ENCODE measurements around the gene MAGEB4. TPM values are rescaled to one million over a fixed set of nuclear protein-coding genes. Genes with fewer than 3 reads are reported as not detected.

MAGEB4 gene
- total RNA-seq, 1 donor from 2014 or later = not detected

DNA sequence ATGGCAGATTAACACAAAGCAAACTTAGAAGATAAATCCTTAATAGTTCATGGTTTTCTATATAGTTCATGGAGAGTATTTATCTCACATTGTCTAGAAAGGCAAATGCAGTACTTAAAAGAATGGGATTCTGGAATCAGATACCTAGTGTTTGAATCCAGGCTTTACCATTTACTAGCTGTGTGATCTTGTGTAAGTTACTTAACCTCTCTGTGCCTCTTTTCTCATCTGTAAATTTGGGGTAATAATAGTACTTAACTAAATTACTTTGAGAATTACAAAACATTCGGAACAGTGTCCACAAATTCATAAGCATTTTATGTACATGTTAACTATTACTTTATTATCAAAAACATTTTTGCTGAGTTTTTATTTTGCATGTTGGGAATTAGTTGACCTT is 21.0 kb downstream of the MAGEB4 start:
- Mint-ChIP-seq H3K9me3 (ENCODE audit: low read depth) (no peaks in the 10 kb centered on the region), H3K36me3 (ENCODE audit: insufficient read depth) (no peaks in the 10 kb centered on the region), H3K4me3 (ENCODE audit: low read depth) (no peak overlapping the region), H3K27me3 (no peaks in the 10 kb centered on the region), H3K27ac (no peak overlapping the region), H3K4me1 (ENCODE audit: low read depth) (peaks cover 4% of the 10 kb centered on the region)
- DNase-seq (ENCODE audit: low spot score, unreplicated experiment) = no peak
- TF ChIP-seq, protein P1, sequence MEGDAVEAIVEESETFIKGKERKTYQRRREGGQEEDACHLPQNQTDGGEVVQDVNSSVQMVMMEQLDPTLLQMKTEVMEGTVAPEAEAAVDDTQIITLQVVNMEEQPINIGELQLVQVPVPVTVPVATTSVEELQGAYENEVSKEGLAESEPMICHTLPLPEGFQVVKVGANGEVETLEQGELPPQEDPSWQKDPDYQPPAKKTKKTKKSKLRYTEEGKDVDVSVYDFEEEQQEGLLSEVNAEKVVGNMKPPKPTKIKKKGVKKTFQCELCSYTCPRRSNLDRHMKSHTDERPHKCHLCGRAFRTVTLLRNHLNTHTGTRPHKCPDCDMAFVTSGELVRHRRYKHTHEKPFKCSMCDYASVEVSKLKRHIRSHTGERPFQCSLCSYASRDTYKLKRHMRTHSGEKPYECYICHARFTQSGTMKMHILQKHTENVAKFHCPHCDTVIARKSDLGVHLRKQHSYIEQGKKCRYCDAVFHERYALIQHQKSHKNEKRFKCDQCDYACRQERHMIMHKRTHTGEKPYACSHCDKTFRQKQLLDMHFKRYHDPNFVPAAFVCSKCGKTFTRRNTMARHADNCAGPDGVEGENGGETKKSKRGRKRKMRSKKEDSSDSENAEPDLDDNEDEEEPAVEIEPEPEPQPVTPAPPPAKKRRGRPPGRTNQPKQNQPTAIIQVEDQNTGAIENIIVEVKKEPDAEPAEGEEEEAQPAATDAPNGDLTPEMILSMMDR (IDR thresholded peaks at IDR 0.05; ENCODE audit: unreplicated experiment) = no peak

DNA sequence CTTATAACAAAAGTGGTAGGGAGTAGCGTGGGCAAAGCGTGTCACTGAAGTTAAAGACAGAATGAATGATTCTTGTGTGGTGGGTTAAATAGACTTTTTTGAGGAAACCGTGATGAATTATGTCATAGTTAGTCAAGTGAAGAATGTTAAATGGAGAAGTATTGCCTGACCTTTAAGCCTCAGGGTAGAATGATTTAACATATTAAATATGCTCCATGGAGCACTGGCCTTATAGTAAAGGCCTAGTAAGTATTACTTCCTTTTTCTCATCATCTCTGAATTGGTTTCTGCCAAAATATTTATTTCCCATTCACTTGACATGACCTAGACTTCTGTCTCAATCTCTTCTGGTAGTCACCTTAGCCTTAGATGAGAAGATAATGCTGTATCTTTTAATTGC is 28.8 kb downstream of the MAGEB4 start:
- H3K27me3 Mint-ChIP-seq = no peaks in the 10 kb centered on the region
- H3K4me1 Mint-ChIP-seq (ENCODE audit: low read depth) = peaks cover 1% of the 10 kb centered on the region
- peaks cover 10% of the 10 kb centered on the region for H3K9me3 Mint-ChIP-seq (ENCODE audit: low read depth)
- TF ChIP-seq, protein P1 (IDR thresholded peaks at IDR 0.05; ENCODE audit: unreplicated experiment) = no peak
- H3K27ac Mint-ChIP-seq = no peak overlapping the region
- no peak for DNase-seq (ENCODE audit: low spot score, unreplicated experiment)
- H3K36me3 Mint-ChIP-seq (ENCODE audit: insufficient read depth) = no peaks in the 10 kb centered on the region
- no peak overlapping the region for H3K4me3 Mint-ChIP-seq (ENCODE audit: low read depth)

DNA sequence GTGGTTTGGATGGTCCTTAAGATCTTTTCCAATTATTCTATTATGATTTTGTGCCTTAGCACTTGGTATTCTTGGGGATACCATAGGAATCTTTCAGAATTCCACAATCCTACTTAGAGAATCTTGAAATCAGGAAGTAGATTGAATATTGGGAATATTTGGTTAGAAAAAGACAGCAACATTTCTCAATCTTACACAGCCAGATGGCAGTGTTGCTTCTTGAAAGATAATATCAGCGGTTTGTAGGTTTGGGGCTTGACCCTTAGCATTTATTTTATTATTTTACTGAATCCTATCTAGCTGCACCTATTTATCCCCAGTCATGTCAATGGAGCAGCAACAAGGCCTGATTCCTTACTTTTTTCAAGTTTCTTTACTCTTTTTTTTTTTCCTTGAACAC is 33.7 kb downstream of the MAGEB4 start:
- Mint-ChIP-seq H3K36me3 (ENCODE audit: insufficient read depth) (no peaks in the 10 kb centered on the region), H3K9me3 (ENCODE audit: low read depth) (no peaks in the 10 kb centered on the region), H3K27me3 (no peaks in the 10 kb centered on the region), H3K4me1 (ENCODE audit: low read depth) (peaks cover 8% of the 10 kb centered on the region), H3K27ac (no peak overlapping the region), H3K4me3 (ENCODE audit: low read depth) (no peak overlapping the region)
- DNase-seq (ENCODE audit: low spot score, unreplicated experiment) = no peak
- TF ChIP-seq, protein P1 (IDR thresholded peaks at IDR 0.05; ENCODE audit: unreplicated experiment) = peak; percentile 53

DNA sequence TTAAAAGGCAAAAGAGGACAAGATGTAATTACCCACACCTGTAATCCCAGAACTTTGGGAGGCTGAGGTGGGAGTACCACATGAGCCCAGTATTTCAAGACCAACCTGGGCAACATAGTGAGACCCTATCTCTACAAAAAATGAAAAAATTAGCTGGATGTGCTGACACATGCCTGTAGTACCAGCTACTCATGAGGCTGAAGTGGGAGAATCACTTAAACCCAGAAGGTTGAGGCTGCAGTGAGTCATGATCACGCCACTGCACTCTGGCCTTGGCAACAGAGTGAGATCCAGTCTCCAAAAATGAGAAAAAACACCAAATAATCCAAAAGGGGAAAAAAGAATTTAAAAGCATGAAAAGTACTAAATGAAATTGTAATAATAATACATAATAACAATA is 36.6 kb downstream of the MAGEB4 start:
- Mint-ChIP-seq H3K9me3 (ENCODE audit: low read depth) (no peaks in the 10 kb centered on the region), H3K27ac (no peak overlapping the region), H3K4me1 (ENCODE audit: low read depth) (peaks cover 8% of the 10 kb centered on the region), H3K4me3 (ENCODE audit: low read depth) (no peak overlapping the region), H3K36me3 (ENCODE audit: insufficient read depth) (no peaks in the 10 kb centered on the region), H3K27me3 (no peaks in the 10 kb centered on the region)
- TF ChIP-seq, protein P1 (IDR thresholded peaks at IDR 0.05; ENCODE audit: unreplicated experiment) = no peak
- DNase-seq (ENCODE audit: low spot score, unreplicated experiment) = no peak

DNA sequence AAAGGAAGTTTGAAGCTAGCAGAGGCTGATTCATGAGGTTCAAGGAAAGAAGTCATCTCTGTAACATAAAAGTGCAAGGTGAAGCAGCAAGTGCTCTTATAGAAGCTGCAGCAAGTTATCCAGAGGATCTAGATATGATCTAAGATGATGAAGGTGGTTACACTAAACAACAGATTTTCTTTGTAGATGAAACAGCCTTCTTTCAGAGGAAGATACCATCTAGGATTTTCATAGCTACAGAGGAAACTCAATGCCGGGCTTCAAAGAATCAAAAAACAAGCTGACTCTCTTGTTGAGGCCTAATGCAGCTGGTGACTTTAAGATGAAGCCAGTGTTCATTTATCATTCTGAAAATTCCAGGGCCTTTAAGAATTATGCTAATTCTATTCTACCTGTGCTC is 38.6 kb downstream of the MAGEB4 start:
- H3K27ac Mint-ChIP-seq = no peak overlapping the region

More for the DNA sequence above, 38.6 kb downstream of the MAGEB4 start:
- Mint-ChIP-seq H3K27me3 (no peaks in the 10 kb centered on the region), H3K9me3 (ENCODE audit: low read depth) (no peaks in the 10 kb centered on the region), H3K4me1 (ENCODE audit: low read depth) (peaks cover 8% of the 10 kb centered on the region), H3K4me3 (ENCODE audit: low read depth) (no peak overlapping the region), H3K36me3 (ENCODE audit: insufficient read depth) (no peaks in the 10 kb centered on the region)
- TF ChIP-seq, protein P1 (IDR thresholded peaks at IDR 0.05; ENCODE audit: unreplicated experiment) = no peak
- no peak for DNase-seq (ENCODE audit: low spot score, unreplicated experiment)
